PFSK-1 (cell line): ENCODE results near the gene MYH7B.

Experiments used
- FOXP2 ChIP-seq: optimal IDR thresholded peaks from 2 replicates; pipeline ENCODE3; 2011; ENCODE audit warnings: borderline replicate concordance, control low read depth, inconsistent platforms; ENCODE audit not compliant: insufficient read depth; ENCODE audit errors: extremely low read length, extremely low read depth
- POLR2AphosphoS5 ChIP-seq: IDR thresholded peaks from 2 replicates; pipeline ENCODE4 v1.6.1; 2012; ENCODE audit warnings: low read depth, mild to moderate bottlenecking, control low read depth, low read length, moderate library complexity
- REST ChIP-seq, 2 experiments: IDR thresholded peaks; 2 replicates each; pipeline versions ENCODE4 v1.6.1 to v1.8.0; 2011 to 2012; ENCODE audit warnings: low read depth in 2 of 2, low read length in 2 of 2, control low read depth in 1 of 2, inconsistent platforms in 1 of 2, mild to moderate bottlenecking in 1 of 2, moderate library complexity in 1 of 2; ENCODE audit not compliant: insufficient read depth in 1 of 2
- SIN3A ChIP-seq: IDR thresholded peaks from 2 replicates; pipeline ENCODE4 v1.6.1; 2012; ENCODE audit warnings: mild to moderate bottlenecking, low read length, moderate library complexity, borderline replicate concordance; ENCODE audit not compliant: insufficient read depth
- TAF1 ChIP-seq: IDR thresholded peaks from 2 replicates; pipeline ENCODE4 v1.6.1; 2012; ENCODE audit warnings: low read length, control low read depth, borderline replicate concordance; ENCODE audit not compliant: insufficient read depth

Gene MYH7B

DNA sequence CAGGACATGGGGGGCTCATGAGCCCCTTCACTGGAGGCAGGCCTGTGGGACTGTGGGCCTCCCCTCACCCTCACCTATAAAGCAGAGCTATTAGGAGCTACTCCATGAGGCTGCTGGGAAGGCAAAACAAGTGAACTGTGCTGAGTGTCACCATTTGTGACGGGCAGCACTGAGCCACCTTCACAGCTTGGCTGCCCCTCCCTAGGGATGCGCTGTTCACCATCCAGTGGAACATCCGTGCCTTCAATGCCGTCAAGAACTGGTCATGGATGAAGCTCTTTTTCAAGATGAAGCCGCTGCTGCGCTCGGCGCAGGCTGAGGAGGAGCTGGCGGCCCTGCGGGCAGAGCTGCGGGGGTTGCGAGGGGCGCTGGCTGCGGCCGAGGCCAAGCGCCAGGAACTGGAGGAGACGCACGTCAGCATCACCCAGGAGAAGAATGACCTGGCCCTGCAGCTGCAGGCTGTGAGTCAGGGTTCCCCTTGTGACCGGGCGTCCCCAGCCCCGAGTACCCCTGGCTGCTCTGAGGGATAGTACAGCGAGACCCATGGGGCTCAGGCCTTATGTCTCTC lies 38.4 kb downstream of the MYH7B start:
- TF ChIP-seq TAF1 (no peak), POLR2AphosphoS5 (no peak), REST (IDR thresholded peaks at IDR 0.05; ENCODE audit: insufficient read depth in 1 of 2, low read depth in 2 of 2, low read length in 2 of 2) (no peak), FOXP2 (no peak), SIN3A (no peak)

GRCh38 chr20:34994509-34995131 lies 39.0 kb downstream of the MYH7B start:
- TF ChIP-seq POLR2AphosphoS5, result no peak
- no peak for TF ChIP-seq TAF1
- no peak for TF ChIP-seq FOXP2
- no peak for TF ChIP-seq SIN3A
- TF ChIP-seq REST (IDR thresholded peaks at IDR 0.05; ENCODE audit: insufficient read depth in 1 of 2, low read depth in 2 of 2, low read length in 2 of 2), result no peak

DNA sequence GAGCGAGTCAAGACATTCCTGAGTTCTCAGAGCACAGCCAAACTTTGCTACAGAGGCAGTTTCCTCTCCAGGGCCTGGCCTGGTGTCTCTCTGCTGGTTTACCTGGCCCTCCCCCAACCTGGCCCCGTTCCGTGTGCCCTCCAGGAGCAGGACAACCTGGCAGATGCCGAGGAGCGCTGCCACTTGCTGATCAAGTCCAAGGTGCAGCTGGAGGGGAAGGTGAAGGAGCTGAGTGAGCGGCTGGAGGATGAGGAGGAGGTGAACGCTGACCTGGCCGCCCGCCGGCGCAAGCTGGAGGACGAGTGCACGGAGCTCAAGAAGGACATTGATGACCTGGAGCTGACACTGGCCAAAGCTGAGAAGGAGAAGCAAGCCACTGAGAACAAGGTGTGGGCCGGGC lies 39.5 kb downstream of the MYH7B start:
- TF ChIP-seq POLR2AphosphoS5 (no peak), FOXP2 (no peak), TAF1 (no peak), SIN3A (no peak), REST (IDR thresholded peaks at IDR 0.05; ENCODE audit: insufficient read depth in 1 of 2, low read depth in 2 of 2, low read length in 2 of 2) (no peak)

GRCh38 chr20:34995696-34996095 lies 40.0 kb downstream of the MYH7B start:
- TF ChIP-seq TAF1 (no peak), FOXP2 (no peak), POLR2AphosphoS5 (no peak), SIN3A (no peak), REST (IDR thresholded peaks at IDR 0.05; ENCODE audit: insufficient read depth in 1 of 2, low read depth in 2 of 2, low read length in 2 of 2) (no peak)
